ENCODE results near the gene SLC11A1.

The SLC11A1 gene

DNA sequence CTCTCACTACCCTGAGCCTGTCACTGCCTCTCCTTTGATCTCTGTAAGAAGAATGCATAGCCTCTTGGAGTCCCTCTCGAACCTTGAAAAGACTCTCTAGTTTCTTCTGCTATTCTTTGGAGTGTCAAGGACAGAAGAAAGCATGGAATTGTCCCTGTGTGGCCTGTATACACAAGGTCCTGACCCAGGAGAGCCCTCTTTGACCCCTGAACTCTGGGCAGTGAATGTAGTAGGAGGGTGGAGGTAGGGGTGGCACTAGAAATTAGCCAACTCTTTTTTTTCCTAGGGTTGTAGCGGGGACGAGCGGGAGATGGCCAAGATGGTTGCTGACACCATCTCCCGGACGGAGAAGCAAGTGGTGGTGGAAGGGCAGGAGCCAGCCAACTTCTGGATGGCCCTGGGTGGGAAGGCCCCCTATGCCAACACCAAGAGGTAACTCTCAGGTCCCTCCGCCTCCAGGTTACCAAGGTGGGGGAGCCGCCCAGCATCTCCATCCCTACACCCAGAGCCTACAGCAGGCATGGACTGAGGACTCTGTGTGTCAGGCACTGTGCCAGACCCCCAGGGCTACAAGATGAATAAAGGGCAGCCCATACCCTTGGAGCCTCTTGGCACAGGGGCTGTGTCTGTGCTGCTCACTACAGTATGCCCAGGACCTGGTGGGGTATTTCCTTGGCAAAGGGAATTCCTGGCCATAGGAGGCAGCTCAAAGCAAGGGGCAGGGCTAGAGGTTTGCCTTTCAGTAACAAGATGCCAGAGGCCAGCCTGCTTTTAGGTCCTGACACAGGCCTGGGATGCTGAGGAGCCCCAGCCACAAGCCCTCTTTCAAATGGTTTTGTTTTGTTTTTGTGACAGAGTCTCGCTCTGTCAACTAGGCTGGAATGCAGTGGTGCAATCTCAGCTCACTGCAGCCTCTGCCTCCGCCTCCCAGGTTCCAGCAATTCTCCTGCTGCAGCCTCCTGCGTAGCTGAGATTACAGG, 53.2 kb downstream of the SLC11A1 start:
- FAIRE-seq: no peak

DNA sequence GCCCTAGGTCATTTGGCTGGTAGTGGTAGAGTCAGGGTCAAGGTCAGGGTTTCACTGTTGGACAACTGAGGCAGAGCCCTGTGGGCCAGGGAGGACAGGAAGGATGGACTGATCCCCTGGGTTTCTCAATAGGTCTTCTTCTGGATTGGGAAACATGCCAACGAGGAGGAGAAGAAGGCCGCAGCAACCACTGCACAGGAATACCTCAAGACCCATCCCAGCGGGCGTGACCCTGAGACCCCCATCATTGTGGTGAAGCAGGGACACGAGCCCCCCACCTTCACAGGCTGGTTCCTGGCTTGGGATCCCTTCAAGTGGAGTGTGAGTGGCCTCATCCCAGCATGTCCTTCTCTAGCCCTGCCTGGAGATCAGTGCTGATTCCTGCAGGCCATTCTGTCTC, 54.9 kb downstream of the SLC11A1 start:
- no peak for FAIRE-seq

DNA sequence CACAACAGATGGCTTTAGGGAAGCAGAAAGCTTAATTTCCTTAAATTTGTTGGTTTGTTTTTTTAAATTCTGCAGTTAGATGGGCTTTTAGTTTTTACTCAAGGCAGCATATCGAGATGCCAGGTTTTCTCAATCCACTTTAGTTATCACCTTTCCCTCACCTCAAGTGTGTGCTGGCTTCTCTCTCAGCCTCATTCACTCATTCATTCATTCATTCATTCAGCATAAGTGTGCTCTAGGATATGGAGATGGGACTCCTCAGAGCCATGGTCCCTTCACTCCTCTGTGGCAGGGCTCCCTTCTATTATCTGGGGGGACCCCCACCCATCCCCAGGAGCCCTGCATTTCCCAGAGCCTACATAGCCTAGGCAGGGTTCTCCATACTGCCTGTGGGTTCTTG, 55.9 kb downstream of the SLC11A1 start:
- no peak for FAIRE-seq

DNA sequence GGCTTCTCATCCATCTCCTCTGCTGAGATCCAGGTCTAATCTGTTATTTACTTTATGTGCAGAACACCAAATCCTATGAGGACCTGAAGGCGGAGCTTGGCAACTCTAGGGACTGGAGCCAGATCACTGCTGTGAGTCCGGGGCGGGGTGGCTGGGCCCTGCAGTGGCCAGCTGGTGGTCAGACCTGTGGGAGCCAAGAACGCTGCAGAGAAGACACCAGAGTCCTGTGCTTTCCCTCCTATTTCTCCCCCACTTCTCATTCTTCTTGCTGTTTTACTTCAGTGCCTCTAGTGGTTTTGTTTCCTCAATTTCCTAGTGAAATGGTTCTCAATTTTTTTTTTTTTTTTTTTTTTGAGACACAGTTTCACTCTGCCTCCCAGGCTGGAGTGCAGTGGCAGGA, 56.5 kb downstream of the SLC11A1 start:
- FAIRE-seq: no peak

DNA sequence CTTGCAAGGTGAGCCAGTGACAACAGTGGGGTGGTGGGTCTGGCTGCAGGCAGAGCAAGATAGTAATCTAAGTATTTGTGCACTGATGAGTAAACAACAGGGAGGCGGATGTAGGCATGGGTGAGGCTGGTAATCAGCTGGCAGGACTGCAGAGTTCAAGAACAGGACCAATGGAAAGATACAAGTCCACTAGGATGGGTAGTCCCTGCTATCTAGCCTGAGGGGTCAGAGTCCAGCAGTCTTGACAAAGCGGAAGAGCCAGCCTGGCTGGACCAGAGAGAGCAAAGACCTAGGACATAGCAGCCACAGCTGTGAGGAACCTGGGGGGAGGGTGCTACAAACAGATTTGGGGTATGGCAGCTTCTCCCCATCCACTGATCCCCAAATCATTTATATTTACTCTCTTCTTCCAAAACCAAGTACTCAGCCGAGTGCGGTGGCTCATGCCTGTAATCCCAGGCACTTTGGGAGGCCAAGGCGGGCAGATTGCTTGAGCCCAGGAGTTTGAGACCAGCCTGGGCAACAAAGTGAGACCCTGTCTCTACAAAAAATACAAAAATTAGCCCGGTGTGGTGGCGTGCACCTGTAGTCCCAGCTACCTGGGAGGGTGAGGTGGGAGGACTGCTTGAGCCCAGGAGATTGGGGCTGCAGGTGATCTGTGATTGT, 62.8 kb downstream of the SLC11A1 start:
- no peak for FAIRE-seq

DNA sequence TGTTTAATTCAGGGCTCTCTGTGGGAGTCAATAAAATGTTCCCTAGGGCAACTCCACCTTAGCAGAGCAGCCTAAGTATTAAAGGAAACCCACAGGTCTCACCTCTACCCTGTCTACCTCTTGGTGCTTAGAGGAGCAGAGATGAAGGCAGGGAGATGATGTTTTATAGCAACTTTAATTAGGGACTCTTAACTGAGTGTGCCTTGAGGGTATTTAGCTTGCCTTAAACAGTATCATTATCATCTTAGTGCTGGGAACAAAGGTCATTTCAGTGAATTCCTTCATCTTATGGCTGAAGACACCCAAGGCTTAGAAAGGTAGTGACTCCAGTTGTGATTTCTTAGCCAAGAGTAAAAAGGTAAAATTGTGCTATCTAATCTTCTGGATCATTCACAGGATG, 63.5 kb downstream of the SLC11A1 start:
- FAIRE-seq: no peak

All from endometrium (tissue), 2 donors.